NCI-H1930 (cell line): ENCODE measurements around the gene BMP4.

Experiments
- DNase-seq, 2 experiments: peaks; one replicate each; lab custom pipeline; 2025; lab: John Stamatoyannopoulos, UW

BMP4 gene

DNA sequence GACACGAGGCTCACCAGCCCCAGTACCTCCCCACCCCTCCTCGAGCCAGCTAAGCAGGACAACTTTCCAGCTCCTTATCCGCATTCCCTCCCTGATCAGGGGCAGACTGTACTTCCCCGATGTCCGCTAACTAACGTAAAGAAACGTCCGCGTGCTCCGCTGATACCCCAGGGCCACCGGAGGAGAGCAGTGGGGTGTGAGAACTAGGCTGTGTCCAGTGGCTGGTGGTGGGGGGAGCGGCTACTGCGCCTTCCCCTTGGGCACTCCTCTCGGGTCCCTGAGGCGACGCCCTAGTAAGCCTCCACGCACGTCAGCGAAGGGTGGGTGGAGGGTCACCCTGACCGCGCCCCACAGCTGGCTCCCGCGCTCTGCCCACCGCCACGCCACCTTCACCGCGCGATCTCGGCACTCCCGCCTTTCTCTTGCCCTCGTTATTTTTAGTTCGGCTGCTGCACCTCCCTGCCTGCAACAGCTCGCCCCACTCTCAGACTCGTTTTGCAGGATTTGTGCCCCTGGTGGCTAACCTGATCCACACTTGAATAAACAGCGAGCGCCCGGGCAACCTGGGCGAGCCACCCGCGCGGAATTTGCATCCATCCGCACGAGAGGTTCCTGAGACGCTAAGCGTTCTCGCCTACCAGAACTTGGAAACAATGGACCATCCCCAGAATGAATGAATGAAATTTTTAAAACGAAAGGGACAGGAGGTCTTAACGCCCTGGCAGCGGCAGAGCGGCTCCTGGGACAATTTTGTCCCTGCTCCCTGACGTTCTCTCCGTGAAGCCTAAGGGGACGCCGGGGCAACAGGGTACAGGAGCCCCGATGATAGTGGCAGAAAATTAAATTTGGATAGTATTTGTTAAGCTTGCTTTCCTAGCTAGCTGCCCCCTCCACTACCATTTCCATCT lies 6.9 kb upstream of the BMP4 start:
- DNase-seq: no peak

DNA sequence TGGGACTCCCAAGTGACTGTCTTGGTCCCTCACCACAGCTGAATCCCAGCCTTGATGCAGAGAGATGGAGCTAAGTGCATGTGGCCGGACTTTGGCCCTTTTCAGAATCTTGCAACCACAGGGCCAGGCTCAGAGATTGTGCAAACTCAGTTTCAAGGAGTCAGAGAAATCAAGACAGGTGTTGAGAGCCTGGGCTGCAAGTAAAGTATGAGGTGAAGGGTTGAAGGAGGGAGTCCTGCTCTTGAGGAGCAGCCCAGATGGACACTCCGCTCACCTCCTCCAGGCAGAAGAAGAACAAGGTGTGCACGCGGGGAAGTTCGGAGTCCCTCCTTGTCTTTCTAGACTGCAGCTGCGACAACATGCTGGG lies 6.3 kb upstream of the BMP4 start:
- no peak for DNase-seq

DNA sequence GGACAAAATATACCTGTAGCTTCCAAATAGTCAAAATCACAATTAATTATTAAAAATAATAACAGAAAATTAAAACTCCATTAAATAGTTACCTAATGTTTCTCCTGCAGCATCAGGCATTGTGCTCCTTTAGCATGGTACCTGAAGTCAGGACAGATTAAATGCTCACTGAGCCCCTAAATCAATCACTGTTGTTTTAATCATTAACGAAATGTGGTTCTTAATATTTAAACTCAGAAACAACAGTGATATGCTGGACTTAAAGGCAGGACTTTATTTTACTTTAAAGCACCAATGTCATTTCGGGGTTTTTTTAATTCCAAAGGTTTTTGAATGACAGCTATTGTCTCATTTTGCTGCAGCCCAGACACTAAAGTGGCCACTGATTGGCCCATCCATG lies 2.0 kb upstream of the BMP4 start:
- no peak for DNase-seq

DNA sequence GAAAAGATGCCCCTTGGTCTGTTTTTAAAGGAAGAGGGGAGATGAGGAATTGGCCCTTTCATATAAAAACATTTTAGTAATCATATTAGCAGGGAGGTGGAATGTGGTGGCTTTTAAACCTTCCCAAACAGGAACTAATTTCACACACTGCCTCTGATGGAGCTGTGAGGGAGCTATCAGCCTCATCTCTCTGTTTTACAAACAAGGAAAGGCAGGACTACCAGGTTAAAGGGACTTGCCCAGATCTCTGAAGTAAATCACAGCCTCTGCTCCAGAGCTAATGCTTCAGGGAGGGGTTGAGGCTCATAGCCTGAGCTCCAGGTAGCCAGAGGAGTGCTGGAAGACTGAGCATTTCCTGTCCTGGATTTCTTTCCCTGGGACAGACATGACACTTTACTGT lies 1.1 kb upstream of the BMP4 start:
- no peak for DNase-seq

DNA sequence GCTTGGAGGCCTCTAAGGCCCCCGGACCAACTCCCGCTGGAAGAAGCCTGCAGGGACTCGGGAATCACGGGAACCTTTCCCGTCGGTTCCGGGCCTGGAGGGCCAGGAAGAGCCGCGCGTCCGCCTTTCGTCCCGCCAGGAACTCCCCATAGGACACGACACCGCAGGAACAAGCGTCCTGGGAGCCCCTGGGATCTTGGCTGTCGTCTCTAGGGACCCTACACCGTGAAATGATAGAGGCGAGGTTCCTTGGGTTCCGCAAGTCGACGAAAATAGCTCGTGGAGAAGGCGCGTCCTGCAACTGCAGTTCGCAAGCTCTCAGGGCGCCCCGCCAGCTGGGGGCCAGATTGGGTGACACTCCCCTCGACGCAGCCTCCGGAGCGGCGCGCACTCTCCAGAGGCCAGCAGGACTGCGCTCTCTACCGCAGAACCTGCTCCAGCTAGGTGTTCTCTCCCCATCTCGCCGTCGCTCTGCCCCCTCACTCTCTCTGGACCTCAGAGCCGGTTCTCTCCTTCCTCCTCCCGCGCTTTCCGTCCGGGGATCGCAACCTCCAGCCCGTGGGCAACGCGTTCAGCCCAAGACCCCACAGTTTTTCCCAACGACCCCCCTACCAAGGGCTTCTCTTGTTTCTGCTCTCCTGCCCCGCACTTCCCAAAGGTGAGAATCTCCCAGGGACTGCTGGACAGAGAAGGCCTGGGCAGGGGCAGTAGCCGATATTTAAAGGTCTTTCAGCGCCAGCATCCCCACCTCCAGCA lies 776 bp downstream of the BMP4 start:
- no peak for DNase-seq

DNA sequence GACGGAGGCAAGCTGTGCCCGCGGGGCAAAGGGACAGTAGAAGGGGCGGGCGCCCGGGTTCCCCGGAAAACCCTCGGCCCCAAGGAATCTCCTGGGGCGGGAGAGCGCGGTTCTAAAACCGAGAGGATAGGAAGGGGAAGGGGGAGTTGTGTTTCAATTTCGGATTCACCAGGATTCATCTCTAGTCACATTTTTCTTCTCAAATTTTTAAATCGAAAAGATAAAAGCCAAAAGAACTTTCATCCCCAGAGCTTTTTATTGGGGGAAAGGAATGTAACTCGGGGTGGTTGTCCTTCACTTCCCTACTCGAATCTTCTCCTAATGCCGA lies 1.4 kb downstream of the BMP4 start:
- no peak for DNase-seq

DNA sequence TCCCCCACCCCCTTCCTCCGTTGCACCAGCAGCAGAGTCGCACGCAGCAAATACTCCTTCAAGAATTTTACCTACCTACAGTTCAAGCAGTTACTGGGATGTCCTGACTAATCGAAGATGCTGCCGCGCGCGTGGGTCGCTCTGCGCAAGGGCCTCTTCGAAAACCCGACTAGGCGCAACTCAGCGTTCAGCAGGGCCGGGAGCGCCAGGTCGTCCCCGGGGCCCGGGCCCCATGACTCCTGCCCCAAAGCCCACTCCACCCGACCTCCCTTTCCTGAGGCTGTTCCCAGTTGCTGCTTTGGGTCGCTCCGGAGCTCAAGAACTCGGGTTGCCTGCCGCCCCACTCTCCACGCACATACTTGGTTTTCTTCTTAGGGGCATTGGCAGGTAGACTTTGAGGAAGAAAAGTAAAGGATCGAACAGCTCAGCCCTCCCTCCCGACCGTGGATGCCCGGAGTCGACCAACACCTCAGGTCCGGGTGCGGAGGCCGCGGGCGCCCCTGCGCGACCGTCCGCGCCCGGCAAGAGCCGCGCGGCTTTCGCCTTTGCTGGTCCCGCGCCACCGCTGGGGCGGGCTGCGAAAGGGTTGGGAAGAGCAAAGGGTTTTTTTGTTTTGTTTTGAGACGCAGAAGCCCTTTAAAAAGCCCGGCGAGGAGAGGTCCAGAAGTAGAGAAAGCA lies 1.9 kb downstream of the BMP4 start:
- no peak for DNase-seq

DNA sequence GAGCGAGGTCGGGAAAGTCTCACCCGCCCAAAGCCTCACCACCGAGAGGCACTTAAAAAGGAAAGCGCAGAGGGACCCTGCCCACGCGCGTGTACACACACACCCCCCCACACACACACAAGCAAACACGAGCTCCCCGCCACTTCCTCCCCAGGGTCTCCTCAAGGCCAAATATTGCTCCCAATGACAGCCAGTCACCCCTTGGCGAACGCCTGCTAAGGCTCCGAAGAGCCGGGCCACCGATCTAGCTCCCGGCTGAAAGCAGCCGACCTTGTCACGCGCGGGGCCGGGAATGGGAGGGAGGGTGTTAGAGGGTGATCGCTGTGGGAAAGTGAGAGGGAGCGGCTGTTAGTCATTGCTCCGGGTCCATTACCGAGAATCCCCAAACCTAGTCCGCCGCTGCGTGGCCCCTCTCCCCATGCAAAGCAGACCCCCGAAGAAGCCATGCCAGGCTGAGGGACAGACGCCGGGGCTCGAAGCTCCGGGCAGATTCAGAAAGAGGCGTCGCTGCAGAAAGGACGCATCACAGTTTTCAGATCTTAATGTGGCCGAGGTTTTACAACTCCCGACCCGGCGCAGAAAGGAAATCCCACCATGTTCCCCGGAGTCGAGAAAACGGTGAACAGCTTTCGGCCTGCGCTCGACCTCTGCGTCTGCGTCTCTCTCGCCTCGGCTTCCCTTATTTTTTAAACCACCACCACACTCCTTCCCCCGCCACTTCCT lies 2.6 kb downstream of the BMP4 start:
- no peak for DNase-seq

DNA sequence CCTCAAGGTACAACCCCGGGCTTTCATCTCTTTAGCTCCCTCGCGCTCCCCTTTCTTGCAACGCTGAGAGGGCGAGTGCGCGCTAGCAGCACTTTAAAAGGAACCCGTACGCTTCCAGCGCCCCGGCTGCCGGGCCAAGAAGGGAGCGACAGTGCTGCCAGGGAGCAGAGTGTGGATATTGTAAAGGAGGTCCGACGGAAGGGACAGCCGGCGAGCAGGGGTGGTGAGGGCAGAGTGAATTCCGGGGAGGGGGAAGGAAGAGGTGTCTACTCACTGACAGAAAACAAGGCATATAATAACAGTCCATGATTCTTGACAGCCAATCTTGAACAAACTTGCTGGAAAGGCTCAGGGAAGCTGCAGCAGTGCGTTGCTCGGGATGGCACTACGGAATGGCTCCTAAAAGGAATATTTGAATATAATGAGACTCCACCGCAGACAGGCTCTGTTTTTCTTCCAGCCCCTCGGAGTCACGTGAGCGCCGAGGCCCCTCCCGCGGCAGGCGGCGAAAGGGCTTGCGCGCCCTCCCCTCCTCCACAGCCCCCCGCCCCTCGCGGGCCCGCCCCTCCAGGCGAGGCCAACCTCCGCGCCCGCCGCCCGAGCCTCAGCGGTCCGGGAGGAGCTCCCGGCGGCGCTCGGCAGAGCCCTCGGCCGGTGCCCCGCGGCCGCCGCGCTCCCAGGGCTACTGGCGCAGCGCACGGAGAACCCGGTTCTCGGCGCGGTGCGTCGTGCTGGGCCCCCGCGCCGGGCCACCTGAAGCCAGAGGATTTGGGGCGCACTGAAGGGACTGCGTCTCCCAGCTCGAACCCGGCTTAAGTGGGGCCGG lies 3.4 kb downstream of the BMP4 start:
- DNase-seq: peak; percentile 45 to 50

DNA sequence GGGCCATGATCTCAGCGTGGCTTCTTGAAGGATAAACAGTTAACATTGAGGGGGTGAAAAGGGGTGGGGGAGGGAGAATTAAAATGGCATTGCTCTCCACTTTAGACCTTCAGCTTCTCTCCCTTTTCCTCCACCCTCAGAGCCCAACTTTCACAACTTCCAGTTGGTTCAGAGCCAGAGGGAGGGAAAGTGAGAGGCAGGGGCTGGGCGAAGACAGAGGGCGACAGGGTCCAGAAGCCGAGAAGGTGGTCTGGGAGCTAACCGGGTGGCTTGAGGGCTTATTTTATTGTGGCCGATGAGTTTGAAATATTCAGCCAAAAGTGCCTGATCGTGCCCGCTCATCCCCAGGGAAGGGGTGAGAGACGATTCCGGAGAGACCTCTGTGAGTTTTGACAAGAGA lies 4.1 kb downstream of the BMP4 start:
- DNase-seq: no peak

DNA sequence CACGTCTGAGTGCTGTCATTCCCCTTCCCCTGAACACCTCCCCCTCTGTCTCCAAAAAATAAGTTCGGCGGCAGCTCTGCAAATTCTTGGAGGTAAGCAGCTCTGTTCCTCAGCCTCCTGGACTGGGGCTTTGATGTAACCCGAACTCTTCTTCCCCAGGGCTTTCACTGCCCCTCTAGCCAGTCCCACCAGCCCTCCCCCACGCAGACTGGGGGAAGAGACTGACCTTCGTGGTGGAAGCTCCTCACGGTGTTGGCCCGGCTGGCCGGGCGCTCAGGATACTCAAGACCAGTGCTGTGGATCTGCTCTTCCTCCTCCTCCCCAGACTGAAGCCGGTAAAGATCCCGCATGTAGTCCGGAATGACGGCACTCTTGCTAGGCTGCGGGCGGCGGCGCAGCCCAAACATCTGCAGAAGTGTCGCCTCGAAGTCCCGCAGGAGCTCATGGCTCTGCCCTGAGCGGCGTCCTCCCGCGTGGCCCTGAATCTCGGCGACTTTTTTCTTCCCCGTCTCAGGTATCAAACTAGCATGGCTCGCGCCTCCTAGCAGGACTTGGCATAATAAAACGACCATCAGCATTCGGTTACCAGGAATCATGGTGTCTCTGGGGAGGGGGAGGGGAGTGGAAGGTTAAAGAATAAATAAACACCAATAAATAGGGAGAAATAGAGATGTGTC lies 4.9 kb downstream of the BMP4 start:
- DNase-seq: no peak

DNA sequence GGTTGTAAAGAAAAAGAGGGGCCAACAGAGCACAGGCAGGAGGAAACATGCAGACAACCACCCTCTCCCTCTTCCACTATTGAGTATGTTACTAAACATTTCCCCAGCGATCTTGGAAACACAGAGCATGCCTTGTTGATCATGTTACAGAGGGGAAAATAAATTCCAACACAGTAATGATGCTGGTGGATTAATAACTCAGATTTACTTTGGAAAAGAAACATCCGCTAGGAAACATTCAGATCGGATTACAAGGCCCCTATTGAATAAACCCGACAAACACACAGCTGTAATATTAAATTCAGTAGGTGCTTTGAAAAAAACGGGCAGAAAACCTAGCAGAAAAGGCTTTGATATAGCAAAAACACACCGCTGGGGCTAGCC lies 5.4 kb downstream of the BMP4 start:
- DNase-seq: no peak

DNA sequence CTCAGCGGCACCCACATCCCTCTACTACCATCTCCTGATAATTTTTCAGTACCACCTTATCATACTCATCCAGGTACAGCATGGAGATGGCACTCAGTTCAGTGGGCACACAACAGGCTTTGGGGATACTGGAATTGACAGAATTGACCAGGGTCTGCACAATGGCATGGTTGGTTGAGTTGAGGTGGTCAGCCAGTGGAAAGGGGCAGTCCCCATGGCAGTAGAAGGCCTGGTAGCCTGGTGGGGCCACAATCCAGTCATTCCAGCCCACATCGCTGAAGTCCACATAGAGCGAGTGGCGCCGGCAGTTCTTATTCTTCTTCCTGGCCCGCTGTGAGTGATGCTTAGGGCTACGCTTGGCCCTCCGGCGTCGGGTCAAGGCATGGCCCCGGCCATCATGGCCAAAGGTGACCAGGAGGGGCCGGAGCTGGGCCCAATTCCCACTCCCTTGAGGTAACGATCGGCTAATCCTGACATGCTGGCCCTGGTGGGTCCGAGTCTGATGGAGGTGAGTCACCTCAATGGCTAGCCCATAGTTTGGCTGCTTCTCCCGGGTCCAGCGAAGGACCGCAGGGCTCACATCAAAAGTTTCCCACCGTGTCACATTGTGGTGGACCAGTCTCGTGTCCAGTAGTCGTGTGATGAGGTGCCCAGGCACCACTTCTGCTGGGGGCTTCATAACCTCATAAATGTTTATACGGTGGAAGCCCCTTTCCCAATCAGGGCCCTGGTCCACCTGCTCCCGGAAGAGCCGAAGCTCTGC lies 6.4 kb downstream of the BMP4 start:
- DNase-seq: no peak

DNA sequence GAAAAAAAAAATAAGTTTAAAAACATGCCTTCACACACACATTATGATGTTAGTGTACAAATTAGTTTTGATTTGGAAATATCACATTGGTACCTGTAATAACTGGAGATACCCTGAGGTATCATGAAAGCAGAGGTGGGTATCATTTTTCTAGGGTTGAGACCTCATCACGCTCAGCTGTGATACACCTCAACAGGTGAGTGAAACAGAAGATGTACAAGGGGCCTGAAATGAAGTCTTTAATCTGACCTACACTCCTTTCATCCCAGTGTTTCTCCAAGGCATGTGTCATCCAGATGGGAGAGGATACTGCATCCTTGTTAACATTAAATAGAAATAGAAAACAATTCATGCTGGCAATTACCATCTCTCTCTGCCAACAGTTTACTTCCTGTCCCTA lies 7.4 kb downstream of the BMP4 start:
- DNase-seq: no peak

DNA sequence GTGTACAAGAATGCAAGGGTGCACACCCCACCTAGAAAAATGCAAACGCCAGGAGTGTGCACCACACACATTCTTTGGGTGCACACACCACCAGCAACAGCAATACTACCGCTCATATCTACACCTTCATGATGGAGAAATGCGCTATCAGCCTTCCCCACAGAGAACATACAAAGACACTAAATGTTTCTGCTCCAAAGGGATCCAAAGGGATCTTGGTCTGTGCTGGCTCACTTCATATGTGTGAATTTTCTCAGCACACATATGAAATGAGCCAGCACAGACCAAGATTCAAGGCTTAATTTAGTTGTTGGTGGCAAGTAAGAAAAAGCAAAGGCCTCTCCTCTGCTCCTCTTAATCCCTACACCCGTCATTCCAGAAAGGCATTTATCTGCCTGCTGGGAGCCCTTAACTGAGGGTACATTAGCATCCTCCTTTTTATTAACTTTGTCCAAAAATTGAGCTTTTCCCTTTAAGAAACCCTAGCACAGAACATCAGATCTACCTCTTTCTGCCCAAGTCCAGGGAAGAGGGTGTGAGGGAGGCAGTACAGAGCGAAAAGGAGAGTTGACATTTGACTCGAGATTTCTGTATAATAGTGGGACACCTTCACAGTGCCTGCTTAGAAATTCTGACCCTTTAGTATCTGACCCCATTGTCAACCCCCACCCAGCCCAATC lies 8.3 kb downstream of the BMP4 start:
- DNase-seq: no peak

DNA sequence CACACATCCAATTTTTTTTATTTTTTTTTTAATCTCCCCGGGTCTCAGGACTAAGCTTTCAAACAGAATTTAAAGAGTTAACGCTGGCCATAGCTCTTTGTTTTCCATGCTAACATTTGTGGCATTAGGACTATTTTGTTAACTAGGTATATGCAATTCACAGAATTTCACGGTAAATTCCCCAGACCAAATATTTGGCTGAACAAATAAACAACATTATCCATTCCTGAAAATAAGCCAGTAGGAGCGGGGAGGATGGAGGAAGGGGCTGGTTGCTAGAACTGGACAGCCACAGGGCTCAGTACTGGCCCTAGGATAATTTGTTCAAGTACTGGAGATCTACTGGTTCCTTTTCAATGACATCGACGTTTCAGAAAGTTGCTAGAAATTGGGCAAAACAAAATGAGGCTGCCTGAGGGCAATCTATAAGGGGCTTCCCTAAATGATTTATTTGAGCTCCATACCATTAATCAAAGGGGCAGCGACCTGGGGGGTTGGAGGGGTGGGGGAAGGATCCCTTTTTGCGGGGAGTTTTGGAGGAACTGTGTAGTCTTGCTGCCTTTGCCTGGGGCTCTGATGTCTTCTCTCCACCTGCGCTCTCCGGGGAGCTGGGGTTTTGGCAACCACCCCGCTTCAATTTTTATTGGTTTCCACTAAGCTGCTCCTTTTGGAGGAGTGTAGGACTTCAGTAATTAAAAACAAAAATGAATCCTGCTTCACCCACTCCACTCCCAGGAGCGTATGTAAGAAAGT lies 9.0 kb downstream of the BMP4 start:
- DNase-seq: no peak

DNA sequence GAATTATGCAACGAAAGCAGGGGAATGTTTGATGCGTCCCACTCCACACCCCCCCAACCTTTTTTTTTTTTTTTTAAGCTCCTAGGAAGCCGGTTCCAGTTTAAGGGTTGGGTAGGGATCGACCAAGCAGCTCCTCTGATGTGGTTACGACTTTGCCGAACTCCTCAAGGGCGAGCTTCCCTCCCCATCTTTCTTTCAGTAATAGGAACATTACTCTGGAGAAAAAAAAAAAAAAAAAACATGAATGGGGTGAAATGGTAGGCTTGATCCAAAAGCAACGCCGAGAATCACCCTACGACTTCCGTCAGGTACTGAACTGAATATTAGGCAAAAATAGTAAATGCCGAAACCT lies 9.6 kb downstream of the BMP4 start:
- DNase-seq: no peak

DNA sequence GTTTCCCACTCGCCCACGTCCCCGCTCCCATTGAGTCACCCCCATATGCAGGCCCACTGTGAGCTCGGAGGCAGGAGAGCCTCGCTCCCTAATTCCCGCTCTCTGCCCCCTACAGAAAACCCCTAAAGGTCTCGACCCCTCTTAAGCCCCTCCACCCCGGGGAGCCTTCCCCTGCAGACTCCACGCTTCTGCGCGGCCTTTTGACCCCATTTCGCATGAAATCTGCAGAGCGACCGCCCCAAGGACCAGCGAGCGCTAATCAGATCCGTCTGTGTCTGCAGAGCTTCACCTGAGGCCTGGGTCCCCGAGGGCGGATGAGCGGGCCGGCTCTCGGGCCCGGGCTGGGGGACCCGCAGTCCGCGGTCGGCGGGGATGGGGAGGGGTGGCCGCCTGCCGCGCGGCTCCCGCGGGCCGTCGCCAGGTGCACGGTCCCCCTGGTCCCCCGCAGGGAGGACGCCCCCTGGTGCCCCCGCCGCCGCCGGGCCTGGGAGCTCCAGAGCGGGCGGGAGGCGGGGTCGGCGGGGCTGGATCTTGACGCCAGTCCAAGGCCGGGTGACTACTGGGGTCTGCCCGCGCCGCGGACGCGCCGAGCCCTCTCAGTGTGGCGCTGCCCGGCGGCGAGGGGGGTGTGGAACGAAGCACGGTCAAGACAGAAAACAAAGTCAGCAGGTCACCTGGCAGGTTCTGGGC lies 10.1 kb downstream of the BMP4 start:
- no peak for DNase-seq

DNA sequence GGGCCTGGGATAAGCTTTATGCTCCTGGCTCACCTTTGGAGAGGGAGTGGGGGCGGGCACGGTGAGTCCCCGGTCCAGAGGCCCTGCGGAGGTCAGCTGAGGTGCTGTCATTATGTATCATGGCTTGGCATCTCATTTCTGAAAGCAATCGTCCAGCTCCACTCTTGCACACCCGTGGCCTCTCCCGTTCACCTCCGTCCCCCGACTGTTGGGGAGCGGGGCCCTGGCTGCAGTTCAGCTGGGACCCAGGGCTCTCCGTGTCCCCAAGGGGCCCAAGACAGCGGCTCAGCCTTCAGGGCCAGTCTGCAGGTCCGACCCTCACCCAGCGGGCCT lies 10.6 kb downstream of the BMP4 start:
- no peak for DNase-seq
